Fibroblast of lung (primary cell): ENCODE data around the gene RPS15. TPM values are rescaled to one million over a fixed set of nuclear protein-coding genes. Genes with fewer than 3 reads are reported as not detected.

Experiments
- DNase-seq, 2 donors: peaks; one replicate each; pipeline versions ENCODE4 v3.0.0 to v3.0.0-alpha.2; 2010; ENCODE audit warnings: low read depth in 2 of 2
- H2AFZ ChIP-seq: 2 replicates; pipeline ENCODE4 v1.5.1; 2012; ENCODE audit warnings: low read length, control low read depth, inconsistent platforms
- H3K27ac ChIP-seq: 2 replicates; pipeline ENCODE4 v1.5.1; 2011; ENCODE audit warnings: low read length, control low read depth; ENCODE audit not compliant: insufficient read depth
- H3K27me3 ChIP-seq: 2 replicates; pipeline ENCODE4 v1.5.1; 2011; ENCODE audit warnings: mild to moderate bottlenecking, low read length; ENCODE audit not compliant: control insufficient read depth, insufficient read depth
- H3K36me3 ChIP-seq: 2 replicates; pipeline ENCODE4 v1.5.1; 2011; ENCODE audit warnings: low read length; ENCODE audit not compliant: control insufficient read depth, insufficient read depth
- H3K4me1 ChIP-seq: 2 replicates; pipeline ENCODE4 v1.5.1; 2011; ENCODE audit warnings: low read length; ENCODE audit not compliant: control insufficient read depth, insufficient read depth; ENCODE audit errors: extremely low read depth
- H3K4me2 ChIP-seq: 2 replicates; pipeline ENCODE4 v1.5.1; 2011; ENCODE audit warnings: low read length, control low read depth; ENCODE audit not compliant: insufficient read depth; ENCODE audit errors: extremely low read depth
- H3K4me3 ChIP-seq, 4 experiments: fragments of 200-600 bp in 1 of 4; sonication (generic) in 1 of 4; replicated peaks in 1 of 4; 2 replicates each; pipeline ENCODE4 v1.5.1; 2011 to 2016; ENCODE audit warnings: low read length in 4 of 4, low read depth in 3 of 4, mild to moderate bottlenecking in 3 of 4, control low read depth in 2 of 4, inconsistent platforms in 1 of 4, mixed read lengths in 1 of 4; ENCODE audit not compliant: insufficient read depth in 1 of 4; ENCODE audit errors: control extremely low read depth in 1 of 4
- H3K79me2 ChIP-seq: 2 replicates; pipeline ENCODE4 v1.5.1; 2012; ENCODE audit warnings: mild to moderate bottlenecking, low read length, inconsistent platforms; ENCODE audit not compliant: control insufficient read depth, insufficient read depth
- H3K9ac ChIP-seq: 2 replicates; pipeline ENCODE4 v1.5.1; 2011; ENCODE audit warnings: mild to moderate bottlenecking, low read length, control low read depth; ENCODE audit not compliant: insufficient read depth
- H3K9me3 ChIP-seq: 2 replicates; pipeline ENCODE4 v1.5.1; 2012; ENCODE audit warnings: low read depth, low read length; ENCODE audit not compliant: control insufficient read depth, insufficient read depth
- H4K20me1 ChIP-seq: 2 replicates; pipeline ENCODE4 v1.5.1; 2011; ENCODE audit warnings: low read length; ENCODE audit not compliant: control insufficient read depth, insufficient read depth; ENCODE audit errors: extremely low read depth
- CTCF ChIP-seq, 2 donors: IDR thresholded peaks in 1 of 2; conservative IDR thresholded peaks in 1 of 2; 1 replicate in 1 of 2; 2 replicates in 1 of 2; pipeline ENCODE4 v1.5.1; 2011 to 2012; ENCODE audit warnings: low read length in 2 of 2, control low read depth in 1 of 2, inconsistent platforms in 1 of 2, low read depth in 1 of 2, mild to moderate bottlenecking in 1 of 2
- EZH2 ChIP-seq: IDR thresholded peaks from 2 replicates; pipeline ENCODE4 v1.5.1; 2012; ENCODE audit warnings: low read length, control low read depth, mild to moderate bottlenecking; ENCODE audit errors: missing control alignments
- polyA plus RNA-seq, 2 donors: library from polyadenylated mRNA; depleted of rRNA in 1 of 2; stranded (reverse) in 1 of 2; unstranded in 1 of 2; fragments of >200 nt; gene quantifications; 2 replicates each; pipeline ENCODE4 v1.2.1, GENCODE V29; 2011 to 2012; ENCODE audit warnings: missing spikeins in 1 of 2
- total RNA-seq: library from RNA; depleted of rRNA; stranded (reverse); fragments of >200 nt; gene quantifications from 2 replicates; pipeline ENCODE4 v1.2.1, GENCODE V29; 2014

The RPS15 gene
- total and polyA plus RNA-seq, 2 donors (not counting 1 experiment from before 2014, with no cell fraction given) = 369 to 878 TPM

- Histone ChIP-seq H3K4me3 (no peak overlapping the region), H3K4me2 (no peak overlapping the region), H3K36me3 (peaks cover 11% of the 10 kb centered on the region), H3K9ac (no peak overlapping the region), H3K79me2 (peaks cover 3% of the 10 kb centered on the region), H3K27ac (no peak overlapping the region), H3K9me3 (no peaks in the 10 kb centered on the region), H3K27me3 (no peaks in the 10 kb centered on the region), H3K4me1 (no peaks in the 10 kb centered on the region), H4K20me1 (no peaks in the 10 kb centered on the region), H2AFZ (no peak overlapping the region)
- TF ChIP-seq EZH2 (no peak), CTCF (conservative IDR thresholded peaks at IDR 0.05 in 1 of 2, IDR thresholded peaks at IDR 0.05 in 1 of 2; ENCODE audit: low read depth in 1 of 2, low read length in 2 of 2) (no peak)
- no peak for DNase-seq
Measured at GRCh38 chr19:1392939-1393530, 45.2 kb upstream of the RPS15 start.

GRCh38 chr19:1393841-1394240 is 44.4 kb upstream of the RPS15 start:
- Histone ChIP-seq H4K20me1 (no peaks in the 10 kb centered on the region), H3K4me3 (no peak overlapping the region), H3K4me1 (no peaks in the 10 kb centered on the region), H2AFZ (no peak overlapping the region), H3K27ac (no peak overlapping the region), H3K9ac (no peak overlapping the region), H3K36me3 (peaks cover 9% of the 10 kb centered on the region), H3K9me3 (no peaks in the 10 kb centered on the region), H3K79me2 (peaks cover 3% of the 10 kb centered on the region), H3K27me3 (no peaks in the 10 kb centered on the region), H3K4me2 (no peak overlapping the region)
- no peak for DNase-seq
- no peak for TF ChIP-seq EZH2
- no peak for TF ChIP-seq CTCF (conservative IDR thresholded peaks at IDR 0.05 in 1 of 2, IDR thresholded peaks at IDR 0.05 in 1 of 2; ENCODE audit: low read depth in 1 of 2, low read length in 2 of 2)

GRCh38 chr19:1394252-1395193 is 43.7 kb upstream of the RPS15 start:
- no peak overlapping the region for H3K27ac ChIP-seq
- no peaks in the 10 kb centered on the region for H3K27me3 ChIP-seq
- H3K4me2 ChIP-seq = no peak overlapping the region
- TF ChIP-seq EZH2 (no peak), CTCF (conservative IDR thresholded peaks at IDR 0.05 in 1 of 2, IDR thresholded peaks at IDR 0.05 in 1 of 2; ENCODE audit: low read depth in 1 of 2, low read length in 2 of 2) (no peak)
- H3K36me3 ChIP-seq = peaks cover 3% of the 10 kb centered on the region
- no peaks in the 10 kb centered on the region for H3K79me2 ChIP-seq
- H3K4me1 ChIP-seq = no peaks in the 10 kb centered on the region
- H3K9me3 ChIP-seq = no peaks in the 10 kb centered on the region
- H3K9ac ChIP-seq = no peak overlapping the region
- H3K4me3 ChIP-seq = no peak overlapping the region
- no peak for DNase-seq
- H2AFZ ChIP-seq = no peak overlapping the region
- H4K20me1 ChIP-seq = no peaks in the 10 kb centered on the region
